Measurements from ENCODE around the gene NDUFB2. TPM values are rescaled to one million over a fixed set of nuclear protein-coding genes. Genes with fewer than 3 reads are reported as not detected.

Gene NDUFB2
- total and polyA plus RNA-seq, 9 of the 15 experiments (the other 6 are each of a cell fraction or from before 2014, with no cell fraction given) = 220 to 2,075 (median 320) TPM

DNA sequence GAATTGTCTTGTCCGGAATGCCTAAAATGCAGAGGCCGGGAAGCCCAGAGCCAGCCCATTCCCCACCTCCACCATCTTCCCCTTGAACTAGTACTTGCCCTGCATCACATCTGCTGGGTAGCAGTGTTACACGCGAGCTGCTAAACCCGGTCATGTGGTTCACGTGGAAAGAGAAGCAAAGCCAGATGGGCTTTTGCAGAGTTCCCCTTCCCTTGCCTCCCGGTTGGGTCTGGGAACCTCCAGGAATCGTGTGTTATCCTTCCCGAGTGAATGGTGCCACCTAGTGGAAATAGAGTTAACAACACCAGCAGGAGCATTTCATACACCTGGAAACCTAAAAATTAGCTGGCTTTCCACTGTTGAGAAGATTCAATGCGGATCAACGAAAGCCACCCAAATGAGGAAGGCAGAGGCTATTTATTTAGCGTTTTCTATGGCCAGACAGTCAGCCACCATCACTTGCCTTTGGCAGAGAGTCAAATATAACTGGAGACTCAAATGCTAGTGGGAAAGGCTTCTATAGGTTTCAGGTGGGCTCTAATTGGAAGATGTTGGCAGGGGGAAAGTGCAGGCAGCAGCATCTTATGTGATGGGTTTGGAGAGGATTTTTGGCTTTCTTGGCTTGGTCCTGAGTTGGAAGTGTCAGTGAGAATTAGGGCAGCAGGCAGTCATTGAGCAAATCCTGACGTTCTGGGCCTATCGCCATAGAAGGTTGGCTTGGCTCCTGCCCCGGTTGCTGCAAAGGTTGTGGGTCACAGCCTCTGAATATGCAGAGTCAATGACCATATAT lies 43.0 kb upstream of the NDUFB2 start (continued):
- TF ChIP-seq, protein P1, sequence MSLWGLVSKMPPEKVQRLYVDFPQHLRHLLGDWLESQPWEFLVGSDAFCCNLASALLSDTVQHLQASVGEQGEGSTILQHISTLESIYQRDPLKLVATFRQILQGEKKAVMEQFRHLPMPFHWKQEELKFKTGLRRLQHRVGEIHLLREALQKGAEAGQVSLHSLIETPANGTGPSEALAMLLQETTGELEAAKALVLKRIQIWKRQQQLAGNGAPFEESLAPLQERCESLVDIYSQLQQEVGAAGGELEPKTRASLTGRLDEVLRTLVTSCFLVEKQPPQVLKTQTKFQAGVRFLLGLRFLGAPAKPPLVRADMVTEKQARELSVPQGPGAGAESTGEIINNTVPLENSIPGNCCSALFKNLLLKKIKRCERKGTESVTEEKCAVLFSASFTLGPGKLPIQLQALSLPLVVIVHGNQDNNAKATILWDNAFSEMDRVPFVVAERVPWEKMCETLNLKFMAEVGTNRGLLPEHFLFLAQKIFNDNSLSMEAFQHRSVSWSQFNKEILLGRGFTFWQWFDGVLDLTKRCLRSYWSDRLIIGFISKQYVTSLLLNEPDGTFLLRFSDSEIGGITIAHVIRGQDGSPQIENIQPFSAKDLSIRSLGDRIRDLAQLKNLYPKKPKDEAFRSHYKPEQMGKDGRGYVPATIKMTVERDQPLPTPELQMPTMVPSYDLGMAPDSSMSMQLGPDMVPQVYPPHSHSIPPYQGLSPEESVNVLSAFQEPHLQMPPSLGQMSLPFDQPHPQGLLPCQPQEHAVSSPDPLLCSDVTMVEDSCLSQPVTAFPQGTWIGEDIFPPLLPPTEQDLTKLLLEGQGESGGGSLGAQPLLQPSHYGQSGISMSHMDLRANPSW (CRISPR knock-in tag; IDR thresholded peaks at IDR 0.05) = no peak
- no peak for TF ChIP-seq ELF4 (CRISPR knock-in tag; IDR thresholded peaks at IDR 0.05)
- TF ChIP-seq, protein P2, sequence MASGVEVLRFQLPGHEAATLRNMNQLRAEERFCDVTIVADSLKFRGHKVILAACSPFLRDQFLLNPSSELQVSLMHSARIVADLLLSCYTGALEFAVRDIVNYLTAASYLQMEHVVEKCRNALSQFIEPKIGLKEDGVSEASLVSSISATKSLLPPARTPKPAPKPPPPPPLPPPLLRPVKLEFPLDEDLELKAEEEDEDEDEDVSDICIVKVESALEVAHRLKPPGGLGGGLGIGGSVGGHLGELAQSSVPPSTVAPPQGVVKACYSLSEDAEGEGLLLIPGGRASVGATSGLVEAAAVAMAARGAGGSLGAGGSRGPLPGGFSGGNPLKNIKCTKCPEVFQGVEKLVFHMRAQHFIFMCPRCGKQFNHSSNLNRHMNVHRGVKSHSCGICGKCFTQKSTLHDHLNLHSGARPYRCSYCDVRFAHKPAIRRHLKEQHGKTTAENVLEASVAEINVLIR (CRISPR knock-in tag; IDR thresholded peaks at IDR 0.05) = no peak
- peak; percentile 72; the same call in 1 of the 2 replicates for TF ChIP-seq CC2D1A (IDR thresholded peaks at IDR 0.05)
- TF ChIP-seq, protein P3, sequence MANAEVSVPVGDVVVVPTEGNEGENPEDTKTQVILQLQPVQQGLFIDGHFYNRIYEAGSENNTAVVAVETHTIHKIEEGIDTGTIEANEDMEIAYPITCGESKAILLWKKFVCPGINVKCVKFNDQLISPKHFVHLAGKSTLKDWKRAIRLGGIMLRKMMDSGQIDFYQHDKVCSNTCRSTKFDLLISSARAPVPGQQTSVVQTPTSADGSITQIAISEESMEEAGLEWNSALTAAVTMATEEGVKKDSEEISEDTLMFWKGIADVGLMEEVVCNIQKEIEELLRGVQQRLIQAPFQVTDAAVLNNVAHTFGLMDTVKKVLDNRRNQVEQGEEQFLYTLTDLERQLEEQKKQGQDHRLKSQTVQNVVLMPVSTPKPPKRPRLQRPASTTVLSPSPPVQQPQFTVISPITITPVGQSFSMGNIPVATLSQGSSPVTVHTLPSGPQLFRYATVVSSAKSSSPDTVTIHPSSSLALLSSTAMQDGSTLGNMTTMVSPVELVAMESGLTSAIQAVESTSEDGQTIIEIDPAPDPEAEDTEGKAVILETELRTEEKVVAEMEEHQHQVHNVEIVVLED (CRISPR knock-in tag; IDR thresholded peaks at IDR 0.05) = peak; percentile 15; the same call in 1 of the 2 replicates
- TF ChIP-seq, protein P4, sequence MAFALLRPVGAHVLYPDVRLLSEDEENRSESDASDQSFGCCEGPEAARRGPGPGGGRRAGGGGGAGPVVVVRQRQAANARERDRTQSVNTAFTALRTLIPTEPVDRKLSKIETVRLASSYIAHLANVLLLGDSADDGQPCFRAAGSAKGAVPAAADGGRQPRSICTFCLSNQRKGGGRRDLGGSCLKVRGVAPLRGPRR (CRISPR knock-in tag; IDR thresholded peaks at IDR 0.05) = no peak
- no peak for TF ChIP-seq CREB1 (IDR thresholded peaks at IDR 0.05)
- TF ChIP-seq CREB1 (CRISPR knock-in tag; IDR thresholded peaks at IDR 0.05) = no peak
- no peak for TF ChIP-seq RFX5 (IDR thresholded peaks at IDR 0.05; ENCODE audit: low read depth, low read length)

Data from K562 (cell line).